Kidney (tissue), 14 donors: ENCODE data around the gene SAP25. TPM values are rescaled to one million over a fixed set of nuclear protein-coding genes. Genes with fewer than 3 reads are reported as not detected.

Experiments used
- DNase-seq, 5 donors: peaks; one replicate each; pipeline ENCODE4 v3.0.0-alpha.2; 2013 to 2020
- FAIRE-seq: peaks from 2 replicates; lab custom pipeline; 2012; peaks lifted over from hg19 to GRCh38; lab: Jason Lieb, UNC
- H3K27ac ChIP-seq, 2 donors: one replicate each; pipeline ENCODE4 v1.7.0; 2013; ENCODE audit warnings: low read depth in 2 of 2, low read length in 2 of 2, inconsistent platforms in 1 of 2
- H3K27me3 ChIP-seq: one replicate; pipeline ENCODE4 v1.7.1; 2013; ENCODE audit warnings: low read length, inconsistent platforms; ENCODE audit not compliant: control insufficient read depth, insufficient read depth
- H3K36me3 ChIP-seq, 3 donors: one replicate each; pipeline versions ENCODE4 v1.7.0 to v1.7.1; 2013; ENCODE audit warnings: low read length in 3 of 3, control low read depth in 1 of 3, inconsistent platforms in 1 of 3; ENCODE audit not compliant: insufficient read depth in 3 of 3, control insufficient read depth in 2 of 3
- H3K4me1 ChIP-seq, 3 donors: one replicate each; pipeline versions ENCODE4 v1.7.0 to v1.7.1; 2013; ENCODE audit warnings: low read length in 3 of 3, inconsistent platforms in 1 of 3, low read depth in 1 of 3; ENCODE audit not compliant: control insufficient read depth in 2 of 3, insufficient read depth in 2 of 3
- H3K4me3 ChIP-seq, 3 donors: one replicate each; pipeline versions ENCODE4 v1.7.0 to v1.8.1; 2013; ENCODE audit warnings: low read length in 3 of 3, control low read depth in 1 of 3, inconsistent platforms in 1 of 3
- H3K9ac ChIP-seq, 3 donors: one replicate each; pipeline versions ENCODE4 v1.7.0 to v1.7.1; 2013; ENCODE audit warnings: low read length in 3 of 3, control low read depth in 1 of 3, inconsistent platforms in 1 of 3
- H3K9me3 ChIP-seq, 3 donors: one replicate each; pipeline versions ENCODE4 v1.7.0 to v1.7.1; 2013; ENCODE audit warnings: low read length in 3 of 3, control low read depth in 1 of 3, inconsistent platforms in 1 of 3; ENCODE audit not compliant: control insufficient read depth in 2 of 3, insufficient read depth in 1 of 3
- CTCF ChIP-seq: IDR thresholded peaks from 3 replicates; pipeline ENCODE4 v1.5.1; 2012; ENCODE audit warnings: mild to moderate bottlenecking, moderate library complexity, borderline replicate concordance; ENCODE audit not compliant: insufficient read depth; ENCODE audit errors: extremely low read depth
- intact Hi-C: fragments of 100-400 bp; cut with DNase I; formaldehyde crosslinking; loops from one replicate; pipeline ENCODE4 v1.11.1; 2022
- polyA plus RNA-seq: library from polyadenylated mRNA; stranded (reverse); fragments of 350-450 nt; fragmentation: Illumina TruSeq; extraction: RNeasy Lipid Tissue Mini Kit (QIAGEN cat#74804); gene quantifications from one replicate; pipeline ENCODE4 v1.2.3, GENCODE V29; 2014; ENCODE audit warnings: low read depth, low replicate concordance; ENCODE audit not compliant: insufficient read depth
- total RNA-seq: library from RNA; stranded (reverse); fragmentation: NEBNext Ultra II Directional; extraction: Animal tissue kit (Norgen Biotek cat#: 25700); gene quantifications from one replicate; pipeline ENCODE4 v1.2.1, GENCODE V29; 2021
- donor health status: control.
- donor health status: control.
- donor health status: control.
- donor health status: control.
- donor health status: control.
- donor health status: DM: yes; HTN: yes; CAD: no.
- donor health status: Normal renal cell carcinoma (clear cell type).

The SAP25 gene
- total and polyA plus RNA-seq, 2 donors from 2014 or later: 5.7 to 9.8 TPM

GRCh38 chr7:100547872-100548271, 25.8 kb downstream of the SAP25 start:
- FAIRE-seq (no peak), DNase-seq (no peak)
- peaks cover 0 to 11% (median 4%) of the 10 kb centered on the region in 3 donors for H3K36me3 ChIP-seq
- no peak for TF ChIP-seq CTCF
- no peaks in the 10 kb centered on the region for H3K27me3 ChIP-seq
- H3K9me3 ChIP-seq: no peaks in the 10 kb centered on the region
- peak overlapping the region; percentile 79 to 92 for H3K27ac ChIP-seq
- H3K4me1 ChIP-seq: peaks cover 7 to 40% (median 39%) of the 10 kb centered on the region in 3 donors
- peak overlapping the region in 1 of 3 donors; percentile 48 for H3K9ac ChIP-seq
- H3K4me3 ChIP-seq: no peak overlapping the region
- intact Hi-C loops: no loop called here

- Histone ChIP-seq H3K4me1 (peaks cover 7 to 40% (median 39%) of the 10 kb centered on the region in 3 donors), H3K27ac (peak overlapping the region; percentile 79 to 92), H3K4me3 (peak overlapping the region in 1 of 3 donors; percentile 19), H3K36me3 (peaks cover 0 to 5% (median 0%) of the 10 kb centered on the region in 3 donors), H3K9ac (peak overlapping the region in 2 of 3 donors; percentile 48 to 57), H3K9me3 (no peaks in the 10 kb centered on the region), H3K27me3 (no peaks in the 10 kb centered on the region)
- DNase-seq (no peak), FAIRE-seq (no peak)
- intact Hi-C loops: no loop called here
- TF ChIP-seq CTCF: no peak
These were observed 26.5 kb downstream of the SAP25 start for GRCh38 chr7:100546926-100547800.

GRCh38 chr7:100546129-100546925, 27.4 kb downstream of the SAP25 start:
- Histone ChIP-seq H3K9me3 (no peaks in the 10 kb centered on the region), H3K27ac (peak overlapping the region; percentile 79 to 92), H3K9ac (peak overlapping the region in 2 of 3 donors; percentile 1 to 57), H3K4me3 (peak overlapping the region in 1 of 3 donors; percentile 19), H3K4me1 (peaks cover 7 to 40% (median 39%) of the 10 kb centered on the region in 3 donors), H3K27me3 (no peaks in the 10 kb centered on the region), H3K36me3 (peaks cover 0 to 5% (median 0%) of the 10 kb centered on the region in 3 donors)
- intact Hi-C loops: no loop called here
- no peak for TF ChIP-seq CTCF
- FAIRE-seq (no peak), DNase-seq (peak in 1 of 5 donors; percentile 63)
